SIG-M5 treated with dmso at 0.1 percent for 504 hours (cell line): ENCODE results near the gene GOLGA3.
"Not testable (repeated sequence)": the region's sequence is repeated elsewhere in the genome, so short reads cannot be mapped to it uniquely, and the experiment has no call there.

Source experiments
- DNase-seq: peaks from one replicate; lab custom pipeline; 2025; ENCODE audit not compliant: unreplicated experiment; lab: John Stamatoyannopoulos, UW

The GOLGA3 gene

GRCh38 chr12:132777614-132778013 lies 51.1 kb downstream of the GOLGA3 start:
- no peak for DNase-seq

- no peak for DNase-seq
These were observed 51.7 kb downstream of the GOLGA3 start for GRCh38 chr12:132776816-132777568.

- not testable (repeated sequence) for DNase-seq
These were observed 52.4 kb downstream of the GOLGA3 start for GRCh38 chr12:132776230-132776625.

GRCh38 chr12:132775502-132776229 lies 53.0 kb downstream of the GOLGA3 start:
- no peak for DNase-seq

GRCh38 chr12:132774646-132775275 lies 53.9 kb downstream of the GOLGA3 start:
- DNase-seq = no peak

GRCh38 chr12:132774159-132774558 lies 54.5 kb downstream of the GOLGA3 start:
- no peak for DNase-seq

DNA sequence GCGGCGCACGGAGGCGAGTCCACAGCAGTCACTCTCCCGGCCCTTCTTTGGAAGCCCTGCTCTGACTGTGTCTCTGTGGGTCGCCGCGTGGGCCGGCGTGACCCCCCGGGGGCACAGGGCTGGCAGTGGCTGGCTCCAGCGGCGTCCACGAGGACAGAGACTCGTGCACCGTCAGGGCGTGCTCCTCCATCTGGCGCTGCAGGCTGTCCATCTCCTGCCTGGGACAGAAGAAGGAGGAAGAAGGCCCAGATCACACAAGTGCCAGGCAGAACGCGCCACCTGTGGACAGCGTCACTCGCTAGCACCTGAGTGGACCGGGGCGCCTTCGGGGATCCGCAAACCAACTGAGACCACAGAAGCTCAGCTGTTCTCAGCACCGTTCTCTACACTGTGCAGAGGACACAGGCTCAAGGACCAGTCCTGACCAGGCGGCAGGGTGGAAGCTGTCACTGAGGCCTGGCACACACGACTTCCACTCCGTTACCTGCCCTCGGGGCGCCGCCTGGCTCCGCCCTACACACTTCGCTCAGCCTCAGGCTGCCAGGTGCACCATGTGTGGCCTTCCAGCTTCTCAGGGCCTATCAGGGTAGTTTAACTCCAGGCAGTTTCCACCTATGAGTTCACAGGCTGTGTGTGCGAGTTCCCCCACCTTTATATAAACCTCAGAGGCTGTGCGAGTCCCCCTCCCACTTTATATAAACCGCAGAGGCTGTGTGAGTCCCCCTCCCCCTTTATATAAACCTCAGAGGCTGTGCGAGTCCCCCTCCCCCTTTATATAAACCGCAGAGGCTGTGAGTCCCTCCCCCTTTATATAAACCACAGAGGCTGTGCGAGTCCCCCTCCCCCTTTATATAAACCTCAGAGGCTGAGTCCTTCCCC lies 55.4 kb downstream of the GOLGA3 start:
- no peak for DNase-seq

DNA sequence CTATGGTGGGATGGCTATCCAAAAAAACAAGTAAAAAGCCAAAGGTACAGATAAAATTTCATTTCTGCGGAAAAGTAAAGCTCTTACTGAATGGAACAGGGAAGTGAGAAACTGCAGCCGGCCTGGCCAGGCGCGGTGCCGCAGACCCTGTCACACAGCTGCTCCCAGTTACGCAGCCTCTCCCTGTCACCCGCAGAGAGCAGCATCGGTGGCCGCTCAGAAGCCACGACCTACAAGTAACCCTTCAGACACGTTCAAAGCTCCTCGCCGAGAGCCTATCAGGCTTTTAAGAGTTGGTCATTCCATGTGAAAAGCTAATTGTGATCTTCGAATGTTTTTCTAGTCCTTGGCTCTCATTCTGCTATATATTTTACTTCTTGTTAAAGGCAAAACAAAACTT lies 56.1 kb downstream of the GOLGA3 start:
- peak; percentile 26 for DNase-seq

GRCh38 chr12:132771126-132771838 lies 57.4 kb downstream of the GOLGA3 start:
- DNase-seq = no peak

GRCh38 chr12:132766380-132767085 lies 62.1 kb downstream of the GOLGA3 start:
- DNase-seq = no peak

GRCh38 chr12:132765361-132765760 lies 63.3 kb downstream of the GOLGA3 start:
- DNase-seq = no peak

- DNase-seq = no peak
These were observed 64.4 kb downstream of the GOLGA3 start for GRCh38 chr12:132764231-132764630.

DNA sequence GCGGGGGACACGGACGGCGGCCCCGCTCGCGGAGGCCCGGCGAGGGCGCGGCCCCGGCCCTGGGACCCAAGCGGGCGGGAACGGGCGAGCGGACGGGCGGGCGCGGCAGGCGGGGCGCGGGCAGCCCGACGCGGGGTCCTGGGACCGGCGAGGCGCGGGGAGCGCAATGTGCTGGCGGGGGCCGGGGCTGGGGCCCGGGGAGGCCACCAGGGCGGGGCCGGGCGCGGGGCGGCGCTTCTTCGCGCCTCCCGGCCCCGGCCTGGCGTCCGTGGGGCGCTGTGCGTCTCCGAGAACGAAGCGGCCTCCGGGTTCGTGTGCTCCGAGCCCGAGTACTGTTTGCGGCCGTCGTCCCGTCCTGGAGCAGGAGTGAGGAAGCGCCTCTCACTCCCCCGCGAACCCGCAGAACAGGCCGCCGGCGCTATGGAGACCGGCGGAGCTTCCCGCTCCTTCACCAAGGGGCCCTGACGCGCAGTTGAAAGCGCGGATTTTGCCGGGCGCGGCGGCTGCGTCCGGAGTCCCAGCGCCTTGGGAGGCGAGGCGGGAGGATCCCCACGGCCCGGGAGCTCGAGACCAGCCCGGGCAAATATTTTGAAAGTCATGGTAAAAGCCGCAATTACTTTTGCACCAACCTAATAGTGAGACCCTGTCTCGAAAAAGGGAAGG lies 66.6 kb downstream of the GOLGA3 start:
- DNase-seq = peak; percentile 87

DNA sequence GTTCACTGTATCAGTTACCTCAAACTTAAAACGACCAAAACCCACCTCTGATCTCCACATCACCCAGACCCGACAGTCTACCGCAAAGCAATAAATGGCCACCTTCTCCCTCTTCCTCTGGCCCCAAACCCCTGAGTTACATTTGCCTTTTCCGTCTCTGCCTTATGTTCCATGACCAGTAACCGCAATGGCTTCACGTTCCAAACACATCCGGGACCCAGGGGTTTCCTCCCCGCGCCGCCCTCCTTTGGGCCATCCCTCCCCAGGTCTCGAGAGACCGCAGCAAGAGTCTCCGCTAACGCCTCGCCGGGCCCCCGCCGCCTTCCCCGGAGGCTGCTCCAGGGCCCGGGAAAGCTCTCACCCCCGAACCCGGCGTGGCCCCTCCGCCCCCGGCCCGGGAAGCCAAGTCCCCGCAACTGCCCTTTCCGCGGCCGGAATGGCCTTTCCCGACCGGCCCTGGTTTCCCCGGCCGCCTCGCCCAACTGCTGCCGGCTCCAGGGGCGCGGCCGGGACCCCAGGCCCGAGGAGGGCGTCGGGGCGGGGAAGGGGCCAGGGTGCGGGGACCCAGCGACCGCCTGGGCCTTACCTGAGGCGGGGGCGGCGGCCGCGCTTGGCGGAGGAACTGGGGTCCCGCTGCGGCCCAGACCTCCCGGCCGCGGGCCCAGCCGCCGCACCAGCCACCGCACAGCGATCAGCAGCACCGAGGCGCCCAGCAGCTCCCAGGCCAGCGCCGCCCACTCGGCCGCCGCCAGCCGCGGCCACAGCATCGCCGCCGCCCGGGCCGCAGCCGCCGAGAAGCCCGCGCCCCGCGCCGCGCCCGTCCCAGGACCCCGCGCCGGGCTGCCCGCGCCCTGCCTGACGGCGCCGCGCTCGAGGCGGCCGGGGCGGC lies 67.4 kb downstream of the GOLGA3 start, which contains the start of gene ANKLE2:
ANKLE2 (minus strand) TSS at position 801 of the 889 bp plus-strand sequence; CDS start at position 767, 34 bp downstream.
- DNase-seq = peak; percentile 45

DNA sequence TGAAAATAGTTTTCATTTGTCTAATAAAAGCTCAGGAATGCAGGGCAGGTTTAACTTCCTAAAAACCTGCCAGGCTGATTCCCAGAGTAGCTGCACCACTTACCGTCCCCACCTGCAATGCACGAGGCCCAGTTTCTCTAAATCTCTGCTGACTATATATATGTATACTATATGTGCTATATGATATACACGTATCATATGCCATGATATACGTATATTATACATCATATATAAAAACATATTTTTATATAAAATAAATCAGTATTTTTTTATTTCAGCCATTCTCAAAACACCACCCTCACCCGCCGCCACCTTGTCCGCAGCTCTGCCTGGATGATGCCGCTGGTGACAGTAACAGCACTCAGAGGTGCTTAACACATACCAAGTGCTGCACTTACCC lies 69.3 kb downstream of the GOLGA3 start:
- DNase-seq = no peak

DNA sequence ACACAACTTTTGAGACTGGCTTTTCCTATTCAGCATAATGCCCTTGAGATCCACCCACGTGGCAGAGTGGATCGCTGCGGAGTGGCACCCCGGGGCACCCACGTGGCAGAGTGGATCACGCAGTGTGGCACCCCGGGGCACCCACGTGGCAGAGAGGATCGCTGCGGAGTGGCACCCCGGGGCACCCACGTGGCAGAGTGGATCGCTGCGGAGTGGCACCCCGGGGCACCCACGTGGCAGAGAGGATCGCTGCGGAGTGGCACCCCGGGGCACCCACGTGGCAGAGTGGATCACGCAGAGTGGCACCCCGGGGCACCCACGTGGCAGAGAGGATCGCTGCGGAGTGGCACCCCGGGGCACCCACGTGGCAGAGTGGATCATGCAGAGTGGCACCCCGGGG lies 69.8 kb downstream of the GOLGA3 start:
- DNase-seq = not testable (repeated sequence)

GRCh38 chr12:132754160-132754932 lies 74.3 kb downstream of the GOLGA3 start:
- peak; percentile 13 for DNase-seq
